ENCODE data around the gene ERMARD.

Gene ERMARD

GRCh38 chr6:169709293-169709692 lies 42.1 kb upstream of the ERMARD start:
- no peak for TF ChIP-seq TCF12 (IDR thresholded peaks at IDR 0.05; ENCODE audit: low read depth)
- no peak for TF ChIP-seq RAD21 (IDR thresholded peaks at IDR 0.05; ENCODE audit: low read depth)
- no peak for TF ChIP-seq FOXM1 (IDR thresholded peaks at IDR 0.05; ENCODE audit: borderline replicate concordance, low read depth)
- no peak for TF ChIP-seq REST (IDR thresholded peaks at IDR 0.05; ENCODE audit: low read depth)
- no peak for TF ChIP-seq CEBPB (IDR thresholded peaks at IDR 0.05)
- no peak for TF ChIP-seq YY1 (IDR thresholded peaks at IDR 0.05; ENCODE audit: low read depth)
- no peak for TF ChIP-seq CREB1 (IDR thresholded peaks at IDR 0.05; ENCODE audit: low read depth)
- no peak for TF ChIP-seq EGR1 (IDR thresholded peaks at IDR 0.05)
- TF ChIP-seq ZBTB7A (IDR thresholded peaks at IDR 0.05; ENCODE audit: low read depth), result no peak
- no peak for TF ChIP-seq MAX (IDR thresholded peaks at IDR 0.05)
- no peak for TF ChIP-seq USF1 (IDR thresholded peaks at IDR 0.05)
- TF ChIP-seq TAF1 (IDR thresholded peaks at IDR 0.05; ENCODE audit: low read depth), result no peak
- TF ChIP-seq NFIC (IDR thresholded peaks at IDR 0.05), result no peak

- no peak for TF ChIP-seq TAF1 (IDR thresholded peaks at IDR 0.05; ENCODE audit: low read depth)
Measured at GRCh38 chr6:169710009-169710408, 41.4 kb upstream of the ERMARD start.

- TF ChIP-seq ZBTB7A (IDR thresholded peaks at IDR 0.05; ENCODE audit: low read depth) (no peak), RAD21 (IDR thresholded peaks at IDR 0.05; ENCODE audit: low read depth) (no peak), NFIC (IDR thresholded peaks at IDR 0.05) (no peak), REST (IDR thresholded peaks at IDR 0.05; ENCODE audit: low read depth) (no peak), CREB1 (IDR thresholded peaks at IDR 0.05; ENCODE audit: low read depth) (no peak), FOXM1 (IDR thresholded peaks at IDR 0.05; ENCODE audit: borderline replicate concordance, low read depth) (no peak), EGR1 (IDR thresholded peaks at IDR 0.05) (no peak), CEBPB (IDR thresholded peaks at IDR 0.05) (no peak), MAX (IDR thresholded peaks at IDR 0.05) (no peak), USF1 (IDR thresholded peaks at IDR 0.05) (no peak), TAF1 (IDR thresholded peaks at IDR 0.05; ENCODE audit: low read depth) (no peak), TCF12 (IDR thresholded peaks at IDR 0.05; ENCODE audit: low read depth) (no peak), TEAD4 (IDR thresholded peaks at IDR 0.05) (no peak), EP300 (IDR thresholded peaks at IDR 0.05; ENCODE audit: borderline replicate concordance) (no peak), YY1 (IDR thresholded peaks at IDR 0.05; ENCODE audit: low read depth) (no peak)
Measured at GRCh38 chr6:169714178-169714577, 37.2 kb upstream of the ERMARD start.

- no peak for TF ChIP-seq ZBTB7A (IDR thresholded peaks at IDR 0.05; ENCODE audit: low read depth)
- no peak for TF ChIP-seq CREB1 (IDR thresholded peaks at IDR 0.05; ENCODE audit: low read depth)
- no peak for TF ChIP-seq EGR1 (IDR thresholded peaks at IDR 0.05)
- TF ChIP-seq FOXM1 (IDR thresholded peaks at IDR 0.05; ENCODE audit: borderline replicate concordance, low read depth), result no peak
- no peak for TF ChIP-seq YY1 (IDR thresholded peaks at IDR 0.05; ENCODE audit: low read depth)
- TF ChIP-seq TCF12 (IDR thresholded peaks at IDR 0.05; ENCODE audit: low read depth), result no peak
Measured at GRCh38 chr6:169714595-169714994, 36.8 kb upstream of the ERMARD start.

- no peak for TF ChIP-seq NFIC (IDR thresholded peaks at IDR 0.05)
- no peak for TF ChIP-seq TEAD4 (IDR thresholded peaks at IDR 0.05)
- TF ChIP-seq YY1 (IDR thresholded peaks at IDR 0.05; ENCODE audit: low read depth), result no peak
- TF ChIP-seq TAF1 (IDR thresholded peaks at IDR 0.05; ENCODE audit: low read depth), result no peak
- no peak for TF ChIP-seq FOXM1 (IDR thresholded peaks at IDR 0.05; ENCODE audit: borderline replicate concordance, low read depth)
Measured at GRCh38 chr6:169719117-169719516, 32.3 kb upstream of the ERMARD start.

- TF ChIP-seq MAX (IDR thresholded peaks at IDR 0.05) (no peak), YY1 (IDR thresholded peaks at IDR 0.05; ENCODE audit: low read depth) (no peak), TCF12 (IDR thresholded peaks at IDR 0.05; ENCODE audit: low read depth) (no peak)
Measured at GRCh38 chr6:169720207-169720855, 31.1 kb upstream of the ERMARD start.

All from Ishikawa (cell line).